ENCODE results near the gene CHM.
"Not testable (repeated sequence)": the region's sequence is repeated elsewhere in the genome, so short reads cannot be mapped to it uniquely, and the experiment has no call there.

Gene CHM

GRCh38 chrX:85955510-85955909 lies 91.8 kb downstream of the CHM start:
- Histone ChIP-seq H3K9ac (ENCODE audit: low read depth, low read length) (no peak overlapping the region), H3K4me1 (ENCODE audit: insufficient read depth, low read length) (no peaks in the 10 kb centered on the region), H3K27me3 (ENCODE audit: insufficient read depth, low read length) (no peaks in the 10 kb centered on the region), H3K9me3 (ENCODE audit: insufficient read depth, low read depth, low read length) (no peaks in the 10 kb centered on the region), H3K36me3 (ENCODE audit: insufficient read depth, low read length) (peaks cover 12% of the 10 kb centered on the region; the same call in 1 of the 2 replicates), H3K4me3 (ENCODE audit: low read length) (no peak overlapping the region), H3K27ac (ENCODE audit: low read depth, low read length) (no peak overlapping the region)
- WGBS, result 67% methylated on average over 3 of the region's 3 CpGs

GRCh38 chrX:85944751-85945150 lies 102.6 kb downstream of the CHM start:
- WGBS, result 95% methylated on average over 3 of the region's 4 CpGs
- H3K9ac ChIP-seq (ENCODE audit: low read depth, low read length); H3K27ac ChIP-seq (ENCODE audit: low read depth, low read length); H3K27me3 ChIP-seq (ENCODE audit: insufficient read depth, low read length); H3K4me1 ChIP-seq (ENCODE audit: insufficient read depth, low read length); H3K9me3 ChIP-seq (ENCODE audit: insufficient read depth, low read depth, low read length); H3K4me3 ChIP-seq (ENCODE audit: low read length): not testable (repeated sequence)
- peaks cover 29% of the 10 kb centered on the region for H3K36me3 ChIP-seq (ENCODE audit: insufficient read depth, low read length)

GRCh38 chrX:85941275-85941674 lies 106.1 kb downstream of the CHM start:
- H3K36me3 ChIP-seq (ENCODE audit: insufficient read depth, low read length), result peaks cover 12% of the 10 kb centered on the region; the same call in 1 of the 2 replicates
- H3K27me3 ChIP-seq (ENCODE audit: insufficient read depth, low read length), result no peaks in the 10 kb centered on the region
- WGBS, result 94% methylated on average over 1 of the region's 1 CpG
- no peak overlapping the region for H3K27ac ChIP-seq (ENCODE audit: low read depth, low read length)
- no peaks in the 10 kb centered on the region for H3K4me1 ChIP-seq (ENCODE audit: insufficient read depth, low read length)
- H3K9ac ChIP-seq (ENCODE audit: low read depth, low read length), result no peak overlapping the region
- H3K4me3 ChIP-seq (ENCODE audit: low read length), result no peak overlapping the region
- H3K9me3 ChIP-seq (ENCODE audit: insufficient read depth, low read depth, low read length), result no peaks in the 10 kb centered on the region

GRCh38 chrX:85939942-85940341 lies 107.4 kb downstream of the CHM start:
- not testable (repeated sequence) for H3K27me3 ChIP-seq (ENCODE audit: insufficient read depth, low read length); H3K36me3 ChIP-seq (ENCODE audit: insufficient read depth, low read length); H3K27ac ChIP-seq (ENCODE audit: low read depth, low read length); H3K4me3 ChIP-seq (ENCODE audit: low read length); H3K9me3 ChIP-seq (ENCODE audit: insufficient read depth, low read depth, low read length); H3K4me1 ChIP-seq (ENCODE audit: insufficient read depth, low read length); H3K9ac ChIP-seq (ENCODE audit: low read depth, low read length)
- 94% methylated on average over 2 of the region's 3 CpGs for WGBS

- WGBS, result 100% methylated on average over 1 of the region's 2 CpGs
- H3K27ac ChIP-seq (ENCODE audit: low read depth, low read length); H3K27me3 ChIP-seq (ENCODE audit: insufficient read depth, low read length): not testable (repeated sequence)
These were observed 113.0 kb downstream of the CHM start for GRCh38 chrX:85934399-85934798.

GRCh38 chrX:85930099-85930498 lies 117.3 kb downstream of the CHM start:
- no peaks in the 10 kb centered on the region for H3K9me3 ChIP-seq (ENCODE audit: insufficient read depth, low read depth, low read length)
- no peaks in the 10 kb centered on the region for H3K27me3 ChIP-seq (ENCODE audit: insufficient read depth, low read length)
- no peaks in the 10 kb centered on the region for H3K36me3 ChIP-seq (ENCODE audit: insufficient read depth, low read length)
- no peak overlapping the region for H3K27ac ChIP-seq (ENCODE audit: low read depth, low read length)
- H3K9ac ChIP-seq (ENCODE audit: low read depth, low read length), result no peak overlapping the region
- 86% methylated on average over 1 of the region's 3 CpGs for WGBS
- H3K4me3 ChIP-seq (ENCODE audit: low read length), result no peak overlapping the region
- 0 out of 2 replicates have a peak, but pooled peaks cover 6% of the 10 kb centered on the region for H3K4me1 ChIP-seq (ENCODE audit: insufficient read depth, low read length)

More at GRCh38 chrX:85934399-85934798, 113.0 kb downstream of the CHM start:
- not testable (repeated sequence) for H3K36me3 ChIP-seq (ENCODE audit: insufficient read depth, low read length); H3K4me1 ChIP-seq (ENCODE audit: insufficient read depth, low read length); H3K9me3 ChIP-seq (ENCODE audit: insufficient read depth, low read depth, low read length); H3K9ac ChIP-seq (ENCODE audit: low read depth, low read length); H3K4me3 ChIP-seq (ENCODE audit: low read length)

GRCh38 chrX:85928606-85929005 lies 118.8 kb downstream of the CHM start:
- WGBS, result 93% methylated on average over 1 of the region's 1 CpG
- Histone ChIP-seq H3K4me1 (ENCODE audit: insufficient read depth, low read length) (0 out of 2 replicates have a peak, but pooled peaks cover 6% of the 10 kb centered on the region), H3K27me3 (ENCODE audit: insufficient read depth, low read length) (no peaks in the 10 kb centered on the region)

DNA sequence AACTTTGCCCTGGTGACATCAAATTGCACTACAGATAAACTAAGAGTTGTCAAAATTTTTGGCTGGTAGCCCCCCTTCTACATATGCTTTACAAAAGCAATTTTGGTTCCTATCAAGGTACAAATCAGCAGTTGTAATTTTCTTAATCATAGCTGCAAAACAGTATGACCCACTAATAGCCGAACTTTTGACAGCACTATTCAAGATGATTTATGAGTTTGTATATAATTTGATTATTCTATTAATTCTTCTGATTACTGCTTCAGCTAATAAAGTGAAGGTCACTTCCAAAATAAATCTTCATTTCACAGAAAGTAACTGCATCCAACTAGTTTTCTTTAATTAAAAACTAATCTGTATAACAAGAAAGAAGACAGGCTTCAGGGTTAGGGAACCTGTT lies 119.6 kb downstream of the CHM start:
- Histone ChIP-seq H3K36me3 (ENCODE audit: insufficient read depth, low read length) (no peaks in the 10 kb centered on the region), H3K27ac (ENCODE audit: low read depth, low read length) (no peak overlapping the region), H3K4me1 (ENCODE audit: insufficient read depth, low read length) (0 out of 2 replicates have a peak, but pooled peaks cover 6% of the 10 kb centered on the region), H3K9me3 (ENCODE audit: insufficient read depth, low read depth, low read length) (no peaks in the 10 kb centered on the region), H3K4me3 (ENCODE audit: low read length) (no peak overlapping the region), H3K9ac (ENCODE audit: low read depth, low read length) (no peak overlapping the region), H3K27me3 (ENCODE audit: insufficient read depth, low read length) (no peaks in the 10 kb centered on the region)
- WGBS, result no CpG with 5 or more reads among the region's 1 CpG

More at GRCh38 chrX:85928606-85929005, 118.8 kb downstream of the CHM start:
- no peak overlapping the region for H3K4me3 ChIP-seq (ENCODE audit: low read length)
- H3K27ac ChIP-seq (ENCODE audit: low read depth, low read length), result no peak overlapping the region
- H3K36me3 ChIP-seq (ENCODE audit: insufficient read depth, low read length), result no peaks in the 10 kb centered on the region
- no peak overlapping the region for H3K9ac ChIP-seq (ENCODE audit: low read depth, low read length)
- no peaks in the 10 kb centered on the region for H3K9me3 ChIP-seq (ENCODE audit: insufficient read depth, low read depth, low read length)

GRCh38 chrX:85922821-85923220 lies 124.5 kb downstream of the CHM start:
- Histone ChIP-seq H3K9ac (ENCODE audit: low read depth, low read length) (no peak overlapping the region), H3K9me3 (ENCODE audit: insufficient read depth, low read depth, low read length) (no peaks in the 10 kb centered on the region), H3K4me3 (ENCODE audit: low read length) (no peak overlapping the region), H3K4me1 (ENCODE audit: insufficient read depth, low read length) (0 out of 2 replicates have a peak, but pooled peaks cover 4% of the 10 kb centered on the region), H3K36me3 (ENCODE audit: insufficient read depth, low read length) (no peaks in the 10 kb centered on the region), H3K27ac (ENCODE audit: low read depth, low read length) (no peak overlapping the region), H3K27me3 (ENCODE audit: insufficient read depth, low read length) (no peaks in the 10 kb centered on the region)
- WGBS, result 93% methylated on average over 2 of the region's 3 CpGs

DNA sequence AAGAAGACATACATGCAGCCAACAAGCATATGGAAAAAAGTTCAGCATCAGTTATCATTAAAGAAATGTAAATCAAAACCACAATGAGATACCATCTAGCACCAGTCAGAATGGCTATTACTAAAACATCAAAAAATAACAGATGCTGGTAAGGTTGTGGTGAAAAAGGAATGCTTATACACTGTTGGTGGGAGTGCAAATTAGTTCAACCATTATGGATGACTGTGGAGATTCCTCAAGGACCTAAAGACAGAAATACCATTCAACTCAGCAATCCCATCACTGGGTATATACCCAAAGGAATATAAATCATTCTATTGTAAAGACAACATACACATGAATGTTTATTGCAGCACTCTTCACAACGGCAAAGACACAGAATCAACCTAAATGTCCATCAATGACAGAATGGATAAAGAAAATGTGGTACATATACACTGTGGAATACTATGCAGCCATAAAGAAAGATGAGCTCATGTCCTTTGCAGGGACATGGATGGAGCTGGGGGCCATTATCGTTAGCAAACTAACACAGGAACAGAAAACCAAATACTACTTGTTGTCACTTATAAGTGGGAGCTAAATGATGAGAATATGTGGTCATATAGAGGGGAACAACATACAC lies 130.6 kb downstream of the CHM start:
- no CpG with 5 or more reads among the region's 2 CpGs for WGBS
- not testable (repeated sequence) for H3K9ac ChIP-seq (ENCODE audit: low read depth, low read length); H3K4me3 ChIP-seq (ENCODE audit: low read length); H3K27ac ChIP-seq (ENCODE audit: low read depth, low read length); H3K9me3 ChIP-seq (ENCODE audit: insufficient read depth, low read depth, low read length); H3K4me1 ChIP-seq (ENCODE audit: insufficient read depth, low read length); H3K27me3 ChIP-seq (ENCODE audit: insufficient read depth, low read length); H3K36me3 ChIP-seq (ENCODE audit: insufficient read depth, low read length)

DNA sequence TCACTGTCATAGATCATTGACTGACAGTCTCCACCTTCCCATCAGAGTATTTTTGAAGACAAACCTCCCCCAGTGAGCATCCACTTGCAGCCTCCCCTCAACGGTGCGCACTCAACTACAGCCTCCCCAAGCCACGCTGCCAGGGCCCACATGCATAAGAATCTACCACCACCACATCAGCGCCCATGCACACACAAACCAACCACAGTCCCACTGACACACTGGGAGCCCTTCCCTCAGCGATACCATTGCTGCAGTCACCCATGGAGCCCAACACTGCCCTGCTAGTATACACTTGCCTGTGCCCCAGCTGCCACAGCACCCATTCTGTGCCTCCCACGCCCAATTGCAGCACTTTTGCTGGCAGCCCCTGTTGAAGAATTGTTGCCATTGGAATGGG lies 132.9 kb downstream of the CHM start:
- Histone ChIP-seq H3K9me3 (ENCODE audit: insufficient read depth, low read depth, low read length) (no peaks in the 10 kb centered on the region), H3K27ac (ENCODE audit: low read depth, low read length) (no peak overlapping the region), H3K4me3 (ENCODE audit: low read length) (no peak overlapping the region), H3K27me3 (ENCODE audit: insufficient read depth, low read length) (no peaks in the 10 kb centered on the region), H3K4me1 (ENCODE audit: insufficient read depth, low read length) (no peaks in the 10 kb centered on the region), H3K9ac (ENCODE audit: low read depth, low read length) (no peak overlapping the region), H3K36me3 (ENCODE audit: insufficient read depth, low read length) (peaks cover 4% of the 10 kb centered on the region; the same call in 1 of the 2 replicates)
- 98% methylated on average over 6 of the region's 6 CpGs for WGBS

DNA sequence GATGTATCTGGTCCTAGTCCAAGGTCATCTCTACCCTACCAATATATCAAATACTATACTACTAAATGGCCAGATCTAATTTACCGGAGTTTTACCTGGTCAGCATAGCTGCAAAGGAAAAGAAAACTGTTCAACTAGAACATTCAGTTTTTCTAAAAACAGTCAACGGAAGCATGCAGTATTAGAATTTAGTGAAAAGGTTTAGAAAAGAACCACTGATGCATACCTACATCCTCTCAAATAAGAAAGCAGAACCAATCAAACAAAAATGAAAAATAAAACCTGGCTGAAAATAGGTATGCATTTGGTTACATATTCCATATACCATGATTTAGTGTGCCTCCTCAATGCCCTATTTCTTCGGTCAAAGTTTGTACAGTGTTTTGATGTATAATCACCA lies 140.0 kb downstream of the CHM start:
- 100% methylated on average over 1 of the region's 3 CpGs for WGBS
- Histone ChIP-seq H3K4me1 (ENCODE audit: insufficient read depth, low read length) (no peaks in the 10 kb centered on the region), H3K27ac (ENCODE audit: low read depth, low read length) (no peak overlapping the region), H3K36me3 (ENCODE audit: insufficient read depth, low read length) (peaks cover 4% of the 10 kb centered on the region; the same call in 1 of the 2 replicates), H3K9me3 (ENCODE audit: insufficient read depth, low read depth, low read length) (no peaks in the 10 kb centered on the region), H3K4me3 (ENCODE audit: low read length) (no peak overlapping the region), H3K9ac (ENCODE audit: low read depth, low read length) (no peak overlapping the region), H3K27me3 (ENCODE audit: insufficient read depth, low read length) (no peaks in the 10 kb centered on the region)

All from HUES64 (cell line).